DLD1 (cell line): ENCODE measurements around the gene OSBPL2.

Experiments
- in situ Hi-C: cut with HindIII; loops from 2 replicates; pipeline ENCODE4 v1.10.0; 2017; ENCODE audit warnings: low sequenced_read_pairs

Gene OSBPL2

GRCh38 chr20:62319346-62319909, 81.1 kb downstream of the OSBPL2 start:
- in situ Hi-C loops, result no loop called here

GRCh38 chr20:62320581-62321354, 82.4 kb downstream of the OSBPL2 start:
- in situ Hi-C loops, result no loop called here

- in situ Hi-C loops, result no loop called here
These were observed 83.2 kb downstream of the OSBPL2 start for GRCh38 chr20:62321521-62321948.

GRCh38 chr20:62321975-62322374, 83.7 kb downstream of the OSBPL2 start:
- in situ Hi-C loops, result no loop called here

GRCh38 chr20:62322492-62323041, 84.2 kb downstream of the OSBPL2 start:
- in situ Hi-C loops, result no loop called here

- in situ Hi-C loops, result no loop called here
These were observed 85.0 kb downstream of the OSBPL2 start for GRCh38 chr20:62323146-62323979.

GRCh38 chr20:62323980-62324906, 85.9 kb downstream of the OSBPL2 start:
- in situ Hi-C loops, result no loop called here

- in situ Hi-C loops, result no loop called here
These were observed 87.0 kb downstream of the OSBPL2 start for GRCh38 chr20:62325172-62325905.

GRCh38 chr20:62326559-62326958, 88.2 kb downstream of the OSBPL2 start:
- in situ Hi-C loops, result no loop called here

- in situ Hi-C loops, result no loop called here
These were observed 88.8 kb downstream of the OSBPL2 start for GRCh38 chr20:62326959-62327725.

GRCh38 chr20:62327726-62328495, 89.6 kb downstream of the OSBPL2 start:
- in situ Hi-C loops, result no loop called here

GRCh38 chr20:62328684-62329388, 90.5 kb downstream of the OSBPL2 start:
- in situ Hi-C loops, result no loop called here

GRCh38 chr20:62329389-62330377, 91.4 kb downstream of the OSBPL2 start:
- in situ Hi-C loops, result no loop called here

GRCh38 chr20:62330576-62331317, 92.4 kb downstream of the OSBPL2 start:
- in situ Hi-C loops, result no loop called here

- in situ Hi-C loops, result no loop called here
These were observed 93.0 kb downstream of the OSBPL2 start for GRCh38 chr20:62331347-62331746.

- in situ Hi-C loops, result no loop called here
These were observed 94.1 kb downstream of the OSBPL2 start for GRCh38 chr20:62332421-62332820.
